Measurements from ENCODE around the gene PIP5K1B. TPM values are rescaled to one million over a fixed set of nuclear protein-coding genes. Genes with fewer than 3 reads are reported as not detected.

PIP5K1B gene
- total and polyA plus RNA-seq, 10 of the 15 experiments (the other 5 are each of a cell fraction or from before 2014, with no cell fraction given): 6.8 to 16.3 (median 10.6) TPM

- WGBS (ENCODE audit: insufficient coverage, insufficient replicate concordance, low lambda C conversion rate, missing lambda C conversion rate): 0% methylated on average over 2 of the region's 2 CpGs
- BruUV-seq (replicated peaks): no TSS peak
- TF ChIP-seq NFIC (IDR thresholded peaks at IDR 0.05; ENCODE audit: low read depth, low read length): peak; percentile 49; the same call in 1 of the 2 replicates
- TF ChIP-seq CTCF (IDR thresholded peaks at IDR 0.05 in 2 of 3, conservative IDR thresholded peaks at IDR 0.05 in 1 of 3; ENCODE audit: control insufficient read depth in 2 of 3, extremely low read depth in 1 of 3, insufficient read depth in 1 of 3, low read depth in 3 of 3, low read length in 3 of 3): no peak
- peak; percentile 48; the same call in 1 of the 2 replicates for TF ChIP-seq RUNX3 (IDR thresholded peaks at IDR 0.05; ENCODE audit: low read length)
- no peak overlapping the region for H3K27ac ChIP-seq (ENCODE audit: control insufficient read depth, insufficient read depth)
- ATAC-seq (peak; percentile 19; the same call in 1 of the 3 replicates), DNase-seq (ENCODE audit: low read depth, low spot score) (no peak), FAIRE-seq (no peak)
- no peaks in the 10 kb centered on the region for H3K27me3 ChIP-seq (replicated peaks in 1 of 2; ENCODE audit: control insufficient read depth in 2 of 2, insufficient read depth in 2 of 2, low read length in 1 of 2)
- ChIA-PET POLR2A (no interaction called here), SMC1A (ENCODE audit: uncharacterized antibody, unreplicated experiment) (interaction anchor here (0.9 to 8.3 kb wide), 10 partner anchors 10 to 316 kb away, joined by 3 to 61 read pairs (median 4); no protein-coding TSS in a partner anchor), RAD21 (ENCODE audit: unreplicated experiment) (interaction anchor here (0.7 to 2.1 kb wide), 6 partner anchors 14 to 267 kb away, joined by 3 to 4 read pairs (median 4); no protein-coding TSS in a partner anchor), CTCF (interaction anchor here (0.7 to 6.3 kb wide), 13 partner anchors 11 to 316 kb away, joined by 3 to 68 read pairs (median 6); no protein-coding TSS in a partner anchor)
- no peaks in the 10 kb centered on the region for H3K36me3 ChIP-seq (ENCODE audit: control insufficient read depth in 2 of 2, insufficient read depth in 2 of 2, low read length in 1 of 2)
- H3K79me2 ChIP-seq (ENCODE audit: control insufficient read depth, insufficient read depth, low read length): no peaks in the 10 kb centered on the region
- no peak overlapping the region for H3K4me2 ChIP-seq (ENCODE audit: control insufficient read depth, insufficient read depth)
- H3K4me3 ChIP-seq: no peak overlapping the region
- in situ Hi-C loops (cut with MboI): loop anchor here (5.0 kb wide), 1 partner anchor 319 kb away; no protein-coding TSS in a partner anchor
- no peak overlapping the region for H2AFZ ChIP-seq (ENCODE audit: control insufficient read depth, low read depth, low read length)
- H3K4me1 ChIP-seq (ENCODE audit: control insufficient read depth, insufficient read depth, low read length): no peaks in the 10 kb centered on the region
- H3K9me3 ChIP-seq (replicated peaks; ENCODE audit: control insufficient read depth, insufficient read depth, low read length): no peaks in the 10 kb centered on the region
- no peaks in the 10 kb centered on the region for H4K20me1 ChIP-seq (ENCODE audit: control insufficient read depth, insufficient read depth)
- intact Hi-C loops (cut with micrococcal nuclease; ENCODE audit: unreplicated experiment): no loop called here
- no peak overlapping the region for H3K9ac ChIP-seq (ENCODE audit: control insufficient read depth, insufficient read depth, low read length)
Observed at GRCh38 chr9:68683433-68683832, 21.6 kb upstream of the PIP5K1B start.

- FAIRE-seq (no peak), DNase-seq (ENCODE audit: low read depth, low spot score) (no peak), ATAC-seq (no peak)
- in situ Hi-C loops (cut with MboI) (loop anchor here (5.0 kb wide), 1 partner anchor 103 kb away; no protein-coding TSS in a partner anchor), intact Hi-C loops (cut with micrococcal nuclease; ENCODE audit: unreplicated experiment) (loop anchor here (2.0 to 5.0 kb wide), 2 partner anchors 262 to 314 kb away; no protein-coding TSS in a partner anchor)
- H3K79me2 ChIP-seq (ENCODE audit: control insufficient read depth, insufficient read depth, low read length): no peaks in the 10 kb centered on the region
- no peak overlapping the region for H3K4me3 ChIP-seq
- no peaks in the 10 kb centered on the region for H3K4me1 ChIP-seq (ENCODE audit: control insufficient read depth, insufficient read depth, low read length)
- H2AFZ ChIP-seq (ENCODE audit: control insufficient read depth, low read depth, low read length): no peak overlapping the region
- no peaks in the 10 kb centered on the region for H3K9me3 ChIP-seq (replicated peaks; ENCODE audit: control insufficient read depth, insufficient read depth, low read length)
- no peaks in the 10 kb centered on the region for H4K20me1 ChIP-seq (ENCODE audit: control insufficient read depth, insufficient read depth)
- H3K27me3 ChIP-seq (replicated peaks in 1 of 2; ENCODE audit: control insufficient read depth in 2 of 2, insufficient read depth in 2 of 2, low read length in 1 of 2): no peaks in the 10 kb centered on the region
- H3K36me3 ChIP-seq (ENCODE audit: control insufficient read depth in 2 of 2, insufficient read depth in 2 of 2, low read length in 1 of 2): no peaks in the 10 kb centered on the region
- WGBS (ENCODE audit: insufficient coverage, insufficient replicate concordance, low lambda C conversion rate, missing lambda C conversion rate): 95% methylated on average over 3 of the region's 3 CpGs
- ChIA-PET CTCF (interaction anchor here (0.8 to 6.3 kb wide), 20 partner anchors 10 to 314 kb away, joined by 3 to 68 read pairs (median 4); no protein-coding TSS in a partner anchor), POLR2A (interaction anchor here (0.5 kb wide), 1 partner anchor 508 kb away, joined by 3 read pairs; no protein-coding TSS in a partner anchor), RAD21 (ENCODE audit: unreplicated experiment) (interaction anchor here (0.7 to 2.0 kb wide), 9 partner anchors 19 to 314 kb away, joined by 3 to 9 read pairs (median 5); partner anchors contain the start of gene PIP5K1B), SMC1A (ENCODE audit: uncharacterized antibody, unreplicated experiment) (interaction anchor here (0.9 to 8.3 kb wide), 10 partner anchors 12 to 312 kb away, joined by 3 to 61 read pairs (median 4); no protein-coding TSS in a partner anchor)
- H3K9ac ChIP-seq (ENCODE audit: control insufficient read depth, insufficient read depth, low read length): no peak overlapping the region
- no peak overlapping the region for H3K4me2 ChIP-seq (ENCODE audit: control insufficient read depth, insufficient read depth)
- TF ChIP-seq EGR1 (IDR thresholded peaks at IDR 0.05; ENCODE audit: borderline replicate concordance in 1 of 2, low read depth in 2 of 2, low read length in 2 of 2): no peak
- TF ChIP-seq RELB (IDR thresholded peaks at IDR 0.05; ENCODE audit: low read depth): no peak
- no peak for TF ChIP-seq MAX (IDR thresholded peaks at IDR 0.05; ENCODE audit: low read depth, low read length)
- TF ChIP-seq YBX1 (IDR thresholded peaks at IDR 0.05): no peak
- no peak for TF ChIP-seq IKZF2 (IDR thresholded peaks at IDR 0.05)
- TF ChIP-seq RUNX3 (IDR thresholded peaks at IDR 0.05; ENCODE audit: low read length): no peak
- no TSS peak for BruUV-seq (replicated peaks)
- no peak overlapping the region for H3K27ac ChIP-seq (ENCODE audit: control insufficient read depth, insufficient read depth)
Observed at GRCh38 chr9:68685213-68685612, 19.8 kb upstream of the PIP5K1B start.
